ENCODE measurements around the gene OGFOD2.

OGFOD2 gene

DNA sequence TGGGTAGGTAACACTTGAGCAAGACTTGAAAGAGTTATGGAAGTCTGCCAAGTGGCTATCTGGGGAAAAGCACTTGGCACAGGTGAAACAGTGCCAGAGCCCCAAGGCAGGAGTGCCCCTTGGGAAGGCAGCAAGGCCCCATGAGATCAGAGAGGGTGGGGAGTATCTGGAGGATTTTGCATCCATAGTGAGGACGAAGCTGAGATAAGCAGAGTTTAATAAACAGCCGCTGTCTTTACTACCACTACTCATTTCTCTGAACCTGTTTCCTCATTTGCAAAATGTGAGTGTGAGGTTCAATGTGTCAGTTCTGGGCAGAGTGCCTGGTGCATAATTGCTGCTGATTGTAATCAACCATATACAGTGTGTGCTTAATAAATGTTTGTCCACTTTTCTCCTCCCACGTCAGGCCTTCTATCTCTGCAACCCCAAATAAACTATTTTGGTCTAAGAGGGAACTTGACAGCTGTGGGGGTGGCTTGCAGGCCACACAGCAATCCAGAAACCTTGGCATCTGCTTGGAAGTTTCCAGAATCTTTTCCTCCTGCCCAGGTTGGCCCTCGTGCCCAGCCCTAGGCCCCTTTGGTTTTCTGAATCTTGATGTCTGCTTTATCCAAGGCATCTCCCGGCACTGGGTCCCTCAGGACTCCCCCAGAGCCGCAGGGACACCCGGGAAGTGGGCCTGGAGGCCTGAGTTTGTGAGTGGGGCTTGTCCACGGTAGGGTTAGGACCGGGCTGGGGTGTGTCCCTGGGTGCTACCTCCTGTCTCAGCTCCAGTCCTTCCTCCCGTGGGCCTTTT is 13.3 kb upstream of the OGFOD2 start:
- no peak overlapping the region for H3K27ac ChIP-seq (ENCODE audit: low read depth, low read length)
- peaks cover 0 to 9% (median 5%) of the 10 kb centered on the region in 5 donors for H3K36me3 ChIP-seq (ENCODE audit: control insufficient read depth in 5 of 5, insufficient read depth in 5 of 5, low read length in 5 of 5)
- H3K4me1 ChIP-seq (ENCODE audit: control insufficient read depth in 5 of 5, insufficient read depth in 5 of 5, low read length in 5 of 5), result peaks cover 2 to 48% (median 40%) of the 10 kb centered on the region in 5 donors
- H3K9ac ChIP-seq (ENCODE audit: low read length in 5 of 5), result no peak overlapping the region
- H3K4me3 ChIP-seq (ENCODE audit: low read depth in 1 of 5, low read length in 5 of 5), result no peak overlapping the region
- H3K9me3 ChIP-seq (ENCODE audit: control insufficient read depth in 5 of 5, low read length in 5 of 5), result no peaks in the 10 kb centered on the region
- H3K27me3 ChIP-seq (ENCODE audit: control insufficient read depth in 5 of 5, insufficient read depth in 4 of 5, low read length in 5 of 5), result no peaks in the 10 kb centered on the region

- Histone ChIP-seq H3K9ac (ENCODE audit: low read length in 5 of 5) (peak overlapping the region in 1 of 5 donors; percentile 18), H3K9me3 (ENCODE audit: control insufficient read depth in 5 of 5, low read length in 5 of 5) (no peaks in the 10 kb centered on the region), H3K27me3 (ENCODE audit: control insufficient read depth in 5 of 5, insufficient read depth in 4 of 5, low read length in 5 of 5) (no peaks in the 10 kb centered on the region), H3K4me1 (ENCODE audit: control insufficient read depth in 5 of 5, insufficient read depth in 5 of 5, low read length in 5 of 5) (peaks cover 0 to 38% (median 34%) of the 10 kb centered on the region in 5 donors), H3K4me3 (ENCODE audit: low read depth in 1 of 5, low read length in 5 of 5) (peak overlapping the region in 2 of 5 donors; percentile 11 to 28), H3K27ac (ENCODE audit: low read depth, low read length) (no peak overlapping the region), H3K36me3 (ENCODE audit: control insufficient read depth in 5 of 5, insufficient read depth in 5 of 5, low read length in 5 of 5) (peaks cover 0 to 9% (median 5%) of the 10 kb centered on the region in 5 donors)
These were observed 11.1 kb upstream of the OGFOD2 start for GRCh38 chr12:122963941-122964265.

DNA sequence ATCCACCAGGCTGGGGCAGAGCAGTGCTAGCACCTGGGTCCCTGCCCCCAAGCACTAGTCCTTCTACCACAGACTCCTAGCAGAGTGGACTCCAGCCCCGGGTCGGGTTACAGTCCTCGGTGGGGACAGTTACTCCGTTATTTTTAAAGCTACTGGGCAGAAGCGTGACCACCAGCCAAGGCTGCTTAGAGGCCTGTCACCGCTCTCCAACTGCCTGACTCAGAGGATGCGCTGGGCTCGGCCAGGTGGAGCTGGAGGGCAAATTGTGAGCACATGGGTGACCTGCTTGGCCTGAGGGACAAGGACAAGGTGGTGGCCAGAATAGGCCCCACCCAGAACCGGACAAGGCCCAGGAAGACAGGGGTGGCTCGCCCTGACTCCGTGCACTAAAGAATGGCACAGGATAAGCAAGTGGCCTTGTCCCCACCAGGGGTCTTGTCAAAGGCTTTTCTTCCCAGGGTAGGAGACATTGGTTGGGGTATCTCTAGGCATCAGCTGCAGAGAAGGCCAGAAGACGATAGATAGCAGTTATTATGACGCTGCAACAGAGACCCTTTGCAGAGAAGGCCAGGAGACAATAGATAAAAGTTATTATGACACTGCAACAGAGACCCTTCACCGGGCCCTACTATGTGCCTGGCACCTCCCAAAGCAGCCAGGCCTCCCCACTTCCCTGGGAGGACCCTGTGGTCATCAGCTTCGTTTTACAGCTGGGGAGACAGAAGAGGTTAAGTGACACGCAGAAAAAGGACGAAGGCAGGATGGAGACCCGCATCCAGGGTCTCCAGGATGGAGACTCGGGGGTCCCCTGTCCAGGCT is 10.4 kb upstream of the OGFOD2 start:
- Histone ChIP-seq H3K4me3 (ENCODE audit: low read depth in 1 of 5, low read length in 5 of 5) (peak overlapping the region in 3 of 5 donors; percentile 11 to 80 (median 68)), H3K9ac (ENCODE audit: low read length in 5 of 5) (peak overlapping the region in 1 of 5 donors; percentile 43), H3K9me3 (ENCODE audit: control insufficient read depth in 5 of 5, low read length in 5 of 5) (no peaks in the 10 kb centered on the region), H3K36me3 (ENCODE audit: control insufficient read depth in 5 of 5, insufficient read depth in 5 of 5, low read length in 5 of 5) (peaks cover 0 to 6% (median 4%) of the 10 kb centered on the region in 5 donors), H3K4me1 (ENCODE audit: control insufficient read depth in 5 of 5, insufficient read depth in 5 of 5, low read length in 5 of 5) (peaks cover 0 to 38% (median 34%) of the 10 kb centered on the region in 5 donors), H3K27me3 (ENCODE audit: control insufficient read depth in 5 of 5, insufficient read depth in 4 of 5, low read length in 5 of 5) (no peaks in the 10 kb centered on the region), H3K27ac (ENCODE audit: low read depth, low read length) (no peak overlapping the region)

DNA sequence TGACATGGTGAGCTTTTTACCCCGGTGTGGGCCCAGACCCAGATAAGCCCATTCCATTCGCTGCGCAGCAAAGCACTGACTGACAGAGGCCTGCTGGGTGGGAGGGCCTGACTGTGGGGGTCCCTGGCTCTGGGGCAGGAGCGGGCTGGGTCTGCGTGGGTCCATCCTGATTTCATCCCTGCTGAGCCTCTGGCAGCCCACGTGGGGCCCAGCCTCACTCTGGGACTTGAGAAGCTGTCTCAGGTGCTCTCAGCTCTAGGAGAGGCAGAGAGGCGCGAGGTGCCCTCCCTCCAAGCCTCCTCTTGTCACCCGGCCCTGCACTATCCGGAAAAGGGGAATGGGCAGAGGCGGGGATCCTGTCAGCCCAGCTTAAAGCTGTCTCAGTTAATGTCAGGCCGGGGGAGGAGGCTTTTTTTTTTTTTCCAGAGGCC is 9.7 kb upstream of the OGFOD2 start:
- Histone ChIP-seq H3K27ac (ENCODE audit: low read depth, low read length) (no peak overlapping the region), H3K27me3 (ENCODE audit: control insufficient read depth in 5 of 5, insufficient read depth in 4 of 5, low read length in 5 of 5) (no peaks in the 10 kb centered on the region), H3K4me1 (ENCODE audit: control insufficient read depth in 5 of 5, insufficient read depth in 5 of 5, low read length in 5 of 5) (peaks cover 0 to 38% (median 34%) of the 10 kb centered on the region in 5 donors), H3K9me3 (ENCODE audit: control insufficient read depth in 5 of 5, low read length in 5 of 5) (no peaks in the 10 kb centered on the region), H3K4me3 (ENCODE audit: low read depth in 1 of 5, low read length in 5 of 5) (peak overlapping the region in 3 of 5 donors; percentile 63 to 80 (median 68)), H3K9ac (ENCODE audit: low read length in 5 of 5) (peak overlapping the region in 3 of 5 donors; percentile 17 to 60 (median 43)), H3K36me3 (ENCODE audit: control insufficient read depth in 5 of 5, insufficient read depth in 5 of 5, low read length in 5 of 5) (no peaks in the 10 kb centered on the region)

GRCh38 chr12:122965851-122966742 is 8.9 kb upstream of the OGFOD2 start, which contains the start of gene ABCB9:
Gene ABCB9, minus strand, starts transcription at chr12:122966463. Its CDS starts 6,228 bp downstream, at chr12:122960235.
- Histone ChIP-seq H3K27ac (ENCODE audit: low read depth, low read length) (no peak within 1 kb of the TSS), H3K4me1 (ENCODE audit: control insufficient read depth in 5 of 5, insufficient read depth in 5 of 5, low read length in 5 of 5) (peaks cover 0 to 38% (median 34%) of the 10 kb centered on the region in 5 donors), H3K4me3 (ENCODE audit: low read depth in 1 of 5, low read length in 5 of 5) (peak within 1 kb of the TSS; percentile 22 to 80 (median 68)), H3K9ac (ENCODE audit: low read length in 5 of 5) (peak within 1 kb of the TSS in 4 of 5 donors; percentile 17 to 68 (median 49)), H3K9me3 (ENCODE audit: control insufficient read depth in 5 of 5, low read length in 5 of 5) (no peaks in the 10 kb centered on the region), H3K27me3 (ENCODE audit: control insufficient read depth in 5 of 5, insufficient read depth in 4 of 5, low read length in 5 of 5) (no peaks in the 10 kb centered on the region), H3K36me3 (ENCODE audit: control insufficient read depth in 5 of 5, insufficient read depth in 5 of 5, low read length in 5 of 5) (no peaks in the 10 kb centered on the region)

- no peaks in the 10 kb centered on the region for H3K36me3 ChIP-seq (ENCODE audit: control insufficient read depth in 5 of 5, insufficient read depth in 5 of 5, low read length in 5 of 5)
- peaks cover 0 to 35% (median 30%) of the 10 kb centered on the region in 5 donors for H3K4me1 ChIP-seq (ENCODE audit: control insufficient read depth in 5 of 5, insufficient read depth in 5 of 5, low read length in 5 of 5)
- no peaks in the 10 kb centered on the region for H3K27me3 ChIP-seq (ENCODE audit: control insufficient read depth in 5 of 5, insufficient read depth in 4 of 5, low read length in 5 of 5)
- H3K27ac ChIP-seq (ENCODE audit: low read depth, low read length), result no peak overlapping the region
- peak overlapping the region in 1 of 5 donors; percentile 38 for H3K9ac ChIP-seq (ENCODE audit: low read length in 5 of 5)
- H3K4me3 ChIP-seq (ENCODE audit: low read depth in 1 of 5, low read length in 5 of 5), result no peak overlapping the region
- H3K9me3 ChIP-seq (ENCODE audit: control insufficient read depth in 5 of 5, low read length in 5 of 5), result no peaks in the 10 kb centered on the region
These were observed 8.1 kb upstream of the OGFOD2 start for GRCh38 chr12:122966743-122967550.

GRCh38 chr12:122968104-122968503 is 6.9 kb upstream of the OGFOD2 start:
- Histone ChIP-seq H3K4me1 (ENCODE audit: control insufficient read depth in 5 of 5, insufficient read depth in 5 of 5, low read length in 5 of 5) (peaks cover 0 to 37% (median 30%) of the 10 kb centered on the region in 5 donors), H3K36me3 (ENCODE audit: control insufficient read depth in 5 of 5, insufficient read depth in 5 of 5, low read length in 5 of 5) (no peaks in the 10 kb centered on the region), H3K4me3 (ENCODE audit: low read depth in 1 of 5, low read length in 5 of 5) (no peak overlapping the region), H3K27ac (ENCODE audit: low read depth, low read length) (no peak overlapping the region), H3K9me3 (ENCODE audit: control insufficient read depth in 5 of 5, low read length in 5 of 5) (no peaks in the 10 kb centered on the region), H3K9ac (ENCODE audit: low read length in 5 of 5) (no peak overlapping the region), H3K27me3 (ENCODE audit: control insufficient read depth in 5 of 5, insufficient read depth in 4 of 5, low read length in 5 of 5) (no peaks in the 10 kb centered on the region)

DNA sequence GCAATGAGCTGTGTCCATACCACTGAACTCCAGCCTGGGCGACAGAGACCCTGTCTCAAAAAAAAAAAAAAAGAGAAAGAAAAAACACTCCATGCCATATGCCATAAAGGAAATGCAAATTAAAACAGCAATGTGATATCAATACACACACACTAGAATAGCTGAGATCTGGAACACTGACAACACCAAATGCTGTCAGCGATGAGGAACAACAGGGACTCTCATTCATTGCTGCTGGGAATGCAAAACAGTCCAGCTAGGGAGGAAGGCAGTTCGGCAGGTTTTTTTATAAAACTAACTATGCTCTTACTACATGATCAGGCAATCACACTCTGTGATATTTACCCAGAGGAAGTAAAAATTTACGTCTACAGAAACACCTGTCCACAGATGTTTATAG is 5.4 kb upstream of the OGFOD2 start:
- Histone ChIP-seq H3K36me3 (ENCODE audit: control insufficient read depth in 5 of 5, insufficient read depth in 5 of 5, low read length in 5 of 5) (no peaks in the 10 kb centered on the region), H3K4me3 (ENCODE audit: low read depth in 1 of 5, low read length in 5 of 5) (no peak overlapping the region), H3K27ac (ENCODE audit: low read depth, low read length) (no peak overlapping the region), H3K9me3 (ENCODE audit: control insufficient read depth in 5 of 5, low read length in 5 of 5) (no peaks in the 10 kb centered on the region), H3K27me3 (ENCODE audit: control insufficient read depth in 5 of 5, insufficient read depth in 4 of 5, low read length in 5 of 5) (no peaks in the 10 kb centered on the region), H3K9ac (ENCODE audit: low read length in 5 of 5) (no peak overlapping the region), H3K4me1 (ENCODE audit: control insufficient read depth in 5 of 5, insufficient read depth in 5 of 5, low read length in 5 of 5) (peaks cover 0 to 28% (median 21%) of the 10 kb centered on the region in 5 donors)
